Fibroblast of skin of back (primary cell): ENCODE results near the gene DHRSX. TPM values are rescaled to one million over a fixed set of nuclear protein-coding genes. Genes with fewer than 3 reads are reported as not detected.
A peak's percentile ranks its signal among the peaks of the same experiment; 100 is the strongest.
"Not testable (repeated sequence)": the region's sequence is repeated elsewhere in the genome, so short reads cannot be mapped to it uniquely, and the experiment has no call there.

ENCODE experiments used
- DNase-seq: peaks from one replicate; pipeline ENCODE4 v3.0.0-alpha.2; 2013
- polyA plus RNA-seq, 2 experiments: library from polyadenylated mRNA; unstranded; fragments of 120-200 nt; gene quantifications; one replicate each; pipeline ENCODE4 v1.2.1, GENCODE V29; 2013; ENCODE audit not compliant: insufficient read length in 2 of 2

DHRSX gene
- 26.7 TPM for polyA plus RNA-seq (2013, experiment 1 of 2; ENCODE audit: insufficient read length)
- 25.8 TPM for polyA plus RNA-seq (2013, experiment 2 of 2; ENCODE audit: insufficient read length)

GRCh38 chrX:2500803-2501558, at the start of gene DHRSX, which contains the start of gene ZBED1:
Gene DHRSX (minus strand): TSS chrX:2500976. CDS start chrX:2500925, 51 bp downstream.
Gene ZBED1 (minus strand): TSS chrX:2500976. CDS start chrX:2490719, 10,257 bp downstream.
- peak; percentile 41 for DNase-seq

- DNase-seq = no peak
Measured at GRCh38 chrX:2549876-2550275, 49.1 kb upstream of the DHRSX start.

- DNase-seq = no peak
Measured at GRCh38 chrX:2548711-2549423, 48.1 kb upstream of the DHRSX start.

GRCh38 chrX:2547736-2548135, 47.0 kb upstream of the DHRSX start:
- DNase-seq = no peak

GRCh38 chrX:2546496-2546895, 45.7 kb upstream of the DHRSX start:
- no peak for DNase-seq

GRCh38 chrX:2545144-2545543, 44.4 kb upstream of the DHRSX start:
- no peak for DNase-seq

GRCh38 chrX:2542826-2543521, 42.2 kb upstream of the DHRSX start:
- no peak for DNase-seq

- no peak for DNase-seq
Measured at GRCh38 chrX:2541603-2542002, 40.8 kb upstream of the DHRSX start.

- no peak for DNase-seq
Measured at GRCh38 chrX:2540426-2540947, 39.7 kb upstream of the DHRSX start.

GRCh38 chrX:2539586-2539985, 38.8 kb upstream of the DHRSX start:
- DNase-seq = no peak

- DNase-seq = no peak
Measured at GRCh38 chrX:2538031-2538757, 37.4 kb upstream of the DHRSX start.

- no peak for DNase-seq
Measured at GRCh38 chrX:2536974-2537373, 36.2 kb upstream of the DHRSX start.

- no peak for DNase-seq
Measured at GRCh38 chrX:2536141-2536540, 35.4 kb upstream of the DHRSX start.

GRCh38 chrX:2534261-2535021, 33.7 kb upstream of the DHRSX start:
- DNase-seq = not testable (repeated sequence)

- DNase-seq = no peak
Measured at GRCh38 chrX:2533424-2533823, 32.6 kb upstream of the DHRSX start.

GRCh38 chrX:2526390-2526789, 25.6 kb upstream of the DHRSX start:
- no peak for DNase-seq

GRCh38 chrX:2523911-2524310, 23.1 kb upstream of the DHRSX start:
- no peak for DNase-seq

- DNase-seq = no peak
Measured at GRCh38 chrX:2521927-2522386, 21.2 kb upstream of the DHRSX start.

GRCh38 chrX:2521092-2521926, 20.5 kb upstream of the DHRSX start:
- no peak for DNase-seq

GRCh38 chrX:2520539-2520938, 19.8 kb upstream of the DHRSX start:
- DNase-seq = no peak
